ENCODE measurements around the gene RHOT2. TPM values are rescaled to one million over a fixed set of nuclear protein-coding genes. Genes with fewer than 3 reads are reported as not detected.

The RHOT2 gene
- total and polyA plus RNA-seq, 2 donors (not counting 3 experiments of a cell fraction or from before 2014, with no cell fraction given), result 106 to 139 TPM

GRCh38 chr16:624526-625070, 43.3 kb upstream of the RHOT2 start:
- no peaks in the 10 kb centered on the region for H3K79me2 ChIP-seq (ENCODE audit: control insufficient read depth, insufficient read depth, low read length)
- no peaks in the 10 kb centered on the region for H3K9me3 ChIP-seq (replicated peaks; ENCODE audit: control insufficient read depth, insufficient read depth, low read length)
- no peak overlapping the region for H3K9ac ChIP-seq (replicated peaks; ENCODE audit: extremely low read depth, insufficient read depth, low read length)
- no peak for DNase-seq (ENCODE audit: low read depth, low spot score)
- dilution Hi-C loops (cut with MboI; ENCODE audit: extremely low pct_ligation_motif_present, low sequenced_read_pairs), result no loop called here
- H3K27me3 ChIP-seq (ENCODE audit: control insufficient read depth in 2 of 2, insufficient read depth in 2 of 2, low read length in 2 of 2), result no peaks in the 10 kb centered on the region
- TF ChIP-seq POLR2AphosphoS5 (IDR thresholded peaks at IDR 0.05; ENCODE audit: insufficient read depth, low read depth, low read length), result no peak
- TF ChIP-seq CTCF (IDR thresholded peaks at IDR 0.05; ENCODE audit: extremely low read depth in 1 of 2, insufficient read depth in 1 of 2, low read depth in 1 of 2, low read length in 2 of 2), result no peak
- TF ChIP-seq MYC (IDR thresholded peaks at IDR 0.05; ENCODE audit: low read depth, low read length), result no peak
- TF ChIP-seq FOS (IDR thresholded peaks at IDR 0.05; ENCODE audit: borderline replicate concordance, insufficient read depth, low read length), result no peak
- TF ChIP-seq GATA2 (IDR thresholded peaks at IDR 0.05; ENCODE audit: insufficient read depth, insufficient read length, low read depth, low read length), result no peak
- TF ChIP-seq JUN (IDR thresholded peaks at IDR 0.05; ENCODE audit: borderline replicate concordance, insufficient read depth, insufficient read length, low read depth), result no peak
- TF ChIP-seq MAX (IDR thresholded peaks at IDR 0.05; ENCODE audit: insufficient read depth, insufficient read length), result no peak
- TF ChIP-seq EZH2 (IDR thresholded peaks at IDR 0.05; ENCODE audit: borderline replicate concordance, low read depth, low read length, severe bottlenecking), result no peak
- TF ChIP-seq POLR2A (IDR thresholded peaks at IDR 0.05; ENCODE audit: low read depth, low read length), result no peak
- peaks cover 0 to 5% of the 10 kb centered on the region in 2 experiments for H3K36me3 ChIP-seq (ENCODE audit: control insufficient read depth in 2 of 2, extremely low read depth in 1 of 2, insufficient read depth in 2 of 2, low read length in 2 of 2)
- H3K27ac ChIP-seq (ENCODE audit: insufficient read depth, low read depth, low read length), result no peak overlapping the region
- no TSS peak for BruUV-seq (replicated peaks)
- H3K9me1 ChIP-seq (replicated peaks; ENCODE audit: control insufficient read depth, extremely low read depth, insufficient read depth, low read length), result no peaks in the 10 kb centered on the region
- intact Hi-C loops (cut with micrococcal nuclease), result no loop called here
- FAIRE-seq, result no peak
- no peak overlapping the region for H3K4me3 ChIP-seq (replicated peaks in 1 of 3; ENCODE audit: insufficient read depth in 1 of 3, low read depth in 1 of 3, low read length in 3 of 3)
- POLR2A ChIA-PET, result no interaction called here
- H3K4me2 ChIP-seq (ENCODE audit: insufficient read depth, low read length), result no peak overlapping the region
- H4K20me1 ChIP-seq (replicated peaks; ENCODE audit: control insufficient read depth, extremely low read depth, insufficient read depth, low read length), result no peaks in the 10 kb centered on the region
- H2AFZ ChIP-seq (ENCODE audit: low read depth, low read length), result no peak overlapping the region
- peaks cover 3% of the 10 kb centered on the region for H3K4me1 ChIP-seq (ENCODE audit: control insufficient read depth, extremely low read depth, insufficient read depth, low read length)
- CTCF ChIA-PET, result interaction anchor here (1.0 to 1.6 kb wide), 2 partner anchors 17 to 24 kb away, joined by 3 to 4 read pairs; partner anchors contain the start of gene MCRIP2

All from endothelial cell of umbilical vein (primary cell).